Endothelial cell of umbilical vein (primary cell): ENCODE measurements around the gene AKAP13. TPM values are rescaled to one million over a fixed set of nuclear protein-coding genes. Genes with fewer than 3 reads are reported as not detected.

Source experiments
- BruUV-seq: library from RNA; stranded (reverse); fragments of 400-500 nt; replicated peaks from 2 replicates; lab custom pipeline; 2021; lab: Mats Ljungman, UMichigan
- CTCF ChIA-PET: fragments of 300-600, 350-600 bp; sonication (Branson Sonifier 250); formaldehyde crosslinking; loops from one replicate; lab custom pipeline; 2021; ENCODE audit warnings: antibody characterized with exemption, inconsistent platforms; lab: Charles Lee
- POLR2A ChIA-PET: fragments of 300-600, 350-600 bp; sonication (Branson Sonifier 250); formaldehyde crosslinking; loops from one replicate; lab custom pipeline; 2021; ENCODE audit warnings: antibody characterized with exemption, inconsistent platforms; lab: Charles Lee
- DNase-seq: peaks from one replicate; pipeline ENCODE4 v3.0.0-alpha.2; 2011; ENCODE audit warnings: low read depth, low spot score
- FAIRE-seq: peaks from 2 replicates; lab custom pipeline; 2011; peaks lifted over from hg19 to GRCh38; lab: Jason Lieb, UNC
- H2AFZ ChIP-seq: 2 replicates; pipeline ENCODE4 v1.6.0; 2012; ENCODE audit warnings: low read depth, low read length, control low read depth, inconsistent platforms
- H3K27ac ChIP-seq: 2 replicates; pipeline ENCODE4 v1.5.1; 2011; ENCODE audit warnings: low read depth, mild to moderate bottlenecking, control low read depth, low read length, moderate library complexity; ENCODE audit not compliant: insufficient read depth
- H3K27me3 ChIP-seq, 2 experiments: 2 replicates each; pipeline versions ENCODE4 v1.6.0 to v1.6.1; 2011; ENCODE audit warnings: low read length in 2 of 2, mixed read lengths in 1 of 2; ENCODE audit not compliant: control insufficient read depth in 2 of 2, insufficient read depth in 2 of 2
- H3K36me3 ChIP-seq, 2 experiments: 2 replicates in 1 of 2; 3 replicates in 1 of 2; pipeline ENCODE4 v1.5.1; 2011; ENCODE audit warnings: low read length in 2 of 2, mild to moderate bottlenecking in 1 of 2, moderate library complexity in 1 of 2; ENCODE audit not compliant: control insufficient read depth in 2 of 2, insufficient read depth in 2 of 2; ENCODE audit errors: extremely low read depth in 1 of 2
- H3K4me1 ChIP-seq: 3 replicates; pipeline ENCODE4 v1.5.1; 2011; ENCODE audit warnings: mild to moderate bottlenecking, low read length; ENCODE audit not compliant: control insufficient read depth, insufficient read depth; ENCODE audit errors: extremely low read depth
- H3K4me2 ChIP-seq: 2 replicates; pipeline ENCODE4 v1.6.1; 2011; ENCODE audit warnings: low read length, control low read depth, mixed read lengths; ENCODE audit not compliant: insufficient read depth
- H3K4me3 ChIP-seq, 3 experiments: fragments of 200-600 bp in 1 of 3; sonication (generic), shearing (Covaris generic) in 1 of 3; replicated peaks in 1 of 3; 2 replicates each; pipeline ENCODE4 v1.5.1; 2011 to 2016; ENCODE audit warnings: control low read depth in 3 of 3, low read length in 3 of 3, mild to moderate bottlenecking in 2 of 3, inconsistent platforms in 1 of 3, low read depth in 1 of 3, moderate library complexity in 1 of 3; ENCODE audit not compliant: insufficient read depth in 1 of 3
- H3K79me2 ChIP-seq: 2 replicates; pipeline ENCODE4 v1.6.0; 2012; ENCODE audit warnings: low read length, inconsistent platforms; ENCODE audit not compliant: control insufficient read depth, insufficient read depth
- H3K9ac ChIP-seq: replicated peaks from 2 replicates; pipeline ENCODE3; 2011; ENCODE audit warnings: low read length, control low read depth; ENCODE audit not compliant: insufficient read depth; ENCODE audit errors: extremely low read depth
- H3K9me1 ChIP-seq: replicated peaks from 3 replicates; pipeline ENCODE4 v1.6.0; 2011; ENCODE audit warnings: mild to moderate bottlenecking, low read length; ENCODE audit not compliant: control insufficient read depth, insufficient read depth; ENCODE audit errors: extremely low read depth
- H3K9me3 ChIP-seq: replicated peaks from 2 replicates; pipeline ENCODE4 v1.5.1; 2012; ENCODE audit warnings: low read length, inconsistent platforms; ENCODE audit not compliant: control insufficient read depth, insufficient read depth
- H4K20me1 ChIP-seq: replicated peaks from 2 replicates; pipeline ENCODE3; 2011; ENCODE audit warnings: mild to moderate bottlenecking, low read length; ENCODE audit not compliant: control insufficient read depth, insufficient read depth; ENCODE audit errors: extremely low read depth
- FOS ChIP-seq: IDR thresholded peaks from 2 replicates; pipeline ENCODE4 v1.6.1; 2011; ENCODE audit warnings: mild to moderate bottlenecking, low read length, moderate library complexity, borderline replicate concordance; ENCODE audit not compliant: insufficient read depth
- JUN ChIP-seq: IDR thresholded peaks from 2 replicates; pipeline ENCODE4 v1.6.1; 2011; ENCODE audit warnings: borderline replicate concordance, low read depth; ENCODE audit not compliant: insufficient read length, insufficient read depth
- MYC ChIP-seq: IDR thresholded peaks from one replicate; pipeline ENCODE4 v1.6.1; 2011; ENCODE audit warnings: mild to moderate bottlenecking, low read depth, low read length
- POLR2A ChIP-seq: IDR thresholded peaks from 2 replicates; pipeline ENCODE4 v1.6.1; 2012; ENCODE audit warnings: low read depth, mild to moderate bottlenecking, control low read depth, low read length
- POLR2AphosphoS5 ChIP-seq: IDR thresholded peaks from 2 replicates; pipeline ENCODE4 v1.6.1; 2012; ENCODE audit warnings: low read depth, mild to moderate bottlenecking, control low read depth, low read length, moderate library complexity; ENCODE audit not compliant: insufficient read depth
- dilution Hi-C: fragments of 300-500 bp; cut with MboI; formaldehyde crosslinking; loops from one replicate; pipeline ENCODE4 v1.15.0; 2019; ENCODE audit warnings: low sequenced_read_pairs; ENCODE audit not compliant: extremely low pct_ligation_motif_present
- intact Hi-C: fragments of 100-400 bp; cut with micrococcal nuclease; formaldehyde crosslinking; loops from one replicate; pipeline ENCODE4 v1.10.0; 2022
- polyA plus RNA-seq, 4 experiments: library from polyadenylated mRNA; depleted of rRNA in 3 of 4; stranded (reverse) in 3 of 4; unstranded in 1 of 4; fragments of >200 nt; gene quantifications; 2 replicates each; pipeline versions ENCODE4 v1.2.1 to v1.2.3, GENCODE V29; 2011 to 2012; ENCODE audit warnings: missing spikeins in 1 of 4
- total RNA-seq: library from RNA; stranded (reverse); gene quantifications from 2 replicates; pipeline ENCODE4 v1.2.3, GENCODE V29; 2021
- TF ChIP-seq, protein P1 (sequence below): IDR thresholded peaks from 2 replicates; pipeline ENCODE4 v1.6.1; 2011; ENCODE audit not compliant: insufficient read depth, insufficient read length
- TF ChIP-seq, protein P2 (sequence below), 2 donors: IDR thresholded peaks; 1 replicate in 1 of 2; 2 replicates in 1 of 2; pipeline ENCODE4 v1.5.1; 2011; ENCODE audit warnings: low read length in 2 of 2, mild to moderate bottlenecking in 2 of 2, moderate library complexity in 2 of 2, control low read depth in 1 of 2, inconsistent platforms in 1 of 2, low read depth in 1 of 2; ENCODE audit not compliant: insufficient read depth in 1 of 2; ENCODE audit errors: extremely low read depth in 1 of 2

The AKAP13 gene
- total and polyA plus RNA-seq, 2 donors (not counting 3 experiments of a cell fraction or from before 2014, with no cell fraction given): 22.8 to 87.8 TPM

GRCh38 chr15:85379403-85380131 is 836 bp upstream of the AKAP13 start:
- TF ChIP-seq, protein P1, sequence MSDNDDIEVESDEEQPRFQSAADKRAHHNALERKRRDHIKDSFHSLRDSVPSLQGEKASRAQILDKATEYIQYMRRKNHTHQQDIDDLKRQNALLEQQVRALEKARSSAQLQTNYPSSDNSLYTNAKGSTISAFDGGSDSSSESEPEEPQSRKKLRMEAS: no peak
- TF ChIP-seq POLR2AphosphoS5: peak; percentile 1
- TF ChIP-seq MYC: no peak
- DNase-seq: peak; percentile 56
- Histone ChIP-seq H2AFZ (peak overlapping the region; percentile 68), H4K20me1 (no peaks in the 10 kb centered on the region), H3K4me2 (peak overlapping the region; percentile 87), H3K9me1 (no peaks in the 10 kb centered on the region), H3K36me3 (no peaks in the 10 kb centered on the region), H3K4me1 (peaks cover 8% of the 10 kb centered on the region), H3K79me2 (peaks cover 29% of the 10 kb centered on the region), H3K9me3 (no peaks in the 10 kb centered on the region), H3K4me3 (peak overlapping the region; percentile 47 to 72 (median 53)), H3K9ac (peak overlapping the region; percentile 38), H3K27ac (peak overlapping the region; percentile 30), H3K27me3 (no peaks in the 10 kb centered on the region)
- FAIRE-seq: no peak
- POLR2A ChIA-PET: interaction anchor here (0.6 to 1.9 kb wide), 4 partner anchors 23 to 35 kb away, joined by 3 to 13 read pairs (median 8); no protein-coding TSS in a partner anchor
- TSS peak; percentile 70 for BruUV-seq
- intact Hi-C loops: loop anchor here (1.0 to 2.0 kb wide), 5 partner anchors 26 to 99 kb away; no protein-coding TSS in a partner anchor
- CTCF ChIA-PET: interaction anchor here (0.7 to 2.6 kb wide), 9 partner anchors 10 to 351 kb away, joined by 3 to 24 read pairs (median 4); no protein-coding TSS in a partner anchor
- dilution Hi-C loops: no loop called here

DNA sequence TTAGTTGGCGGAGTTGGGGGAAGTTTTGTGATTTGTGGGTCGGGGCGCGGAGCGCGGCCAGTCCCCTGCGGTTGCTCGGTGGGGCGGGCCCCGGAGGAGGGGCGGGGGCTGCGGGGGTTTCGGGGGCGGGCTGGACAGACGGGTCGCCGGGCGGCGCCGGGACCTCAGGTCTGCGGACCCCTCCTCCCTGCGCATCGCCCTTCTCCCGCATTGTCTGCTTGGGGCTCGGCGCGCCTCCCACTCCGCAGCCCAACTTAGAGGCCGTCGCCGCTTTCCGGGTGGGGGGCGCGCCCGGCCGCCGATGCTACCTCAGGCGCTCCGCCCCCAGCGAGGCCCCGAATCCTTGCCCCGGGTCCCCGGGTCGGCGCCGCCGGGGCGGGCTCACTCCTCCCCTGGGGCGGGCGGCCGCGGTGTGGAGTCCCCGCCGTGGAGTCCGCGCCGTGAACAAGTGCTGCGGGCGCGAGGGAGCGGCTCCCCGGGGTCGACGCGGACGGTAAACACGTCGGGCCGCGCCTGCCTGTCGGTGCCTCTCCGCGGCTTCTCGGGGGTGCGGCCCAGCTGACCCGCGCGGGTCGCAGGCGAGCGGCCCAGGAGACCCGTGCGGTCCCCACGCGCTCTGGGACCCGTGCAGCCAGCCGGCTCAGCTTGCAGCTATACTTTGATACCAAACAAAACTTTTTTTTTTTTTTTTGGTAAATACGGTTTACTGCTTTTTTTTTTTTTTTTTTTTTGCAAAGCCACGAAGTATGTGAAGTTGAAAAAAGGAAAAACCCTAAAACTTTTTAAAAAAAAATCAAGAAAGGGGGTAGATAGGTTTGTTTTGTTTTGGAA is 624 bp downstream of the AKAP13 start:
- Histone ChIP-seq H2AFZ (peak overlapping the region; percentile 46), H3K9me3 (no peaks in the 10 kb centered on the region), H3K27ac (peak overlapping the region; percentile 56), H3K36me3 (no peaks in the 10 kb centered on the region), H3K27me3 (no peaks in the 10 kb centered on the region), H3K9ac (peak overlapping the region; percentile 77), H3K79me2 (peaks cover 38% of the 10 kb centered on the region), H3K4me2 (peak overlapping the region; percentile 88), H4K20me1 (no peaks in the 10 kb centered on the region), H3K4me1 (peaks cover 8% of the 10 kb centered on the region), H3K9me1 (no peaks in the 10 kb centered on the region), H3K4me3 (peak overlapping the region; percentile 57 to 79 (median 78))
- POLR2A ChIA-PET: interaction anchor here (0.6 to 2.2 kb wide), 6 partner anchors 15 to 178 kb away, joined by 3 to 13 read pairs (median 6); no protein-coding TSS in a partner anchor
- CTCF ChIA-PET: interaction anchor here (0.6 to 2.6 kb wide), 11 partner anchors 18 to 810 kb away, joined by 3 to 24 read pairs (median 4); no protein-coding TSS in a partner anchor
- intact Hi-C loops (loop anchor here (1.0 to 2.0 kb wide), 5 partner anchors 24 to 98 kb away; no protein-coding TSS in a partner anchor), dilution Hi-C loops (no loop called here)
- FAIRE-seq (no peak), DNase-seq (peak; percentile 54)
- no TSS peak for BruUV-seq
- no peak for TF ChIP-seq POLR2AphosphoS5
- TF ChIP-seq FOS: peak; percentile 6
- no peak for TF ChIP-seq JUN
- TF ChIP-seq, protein P2, sequence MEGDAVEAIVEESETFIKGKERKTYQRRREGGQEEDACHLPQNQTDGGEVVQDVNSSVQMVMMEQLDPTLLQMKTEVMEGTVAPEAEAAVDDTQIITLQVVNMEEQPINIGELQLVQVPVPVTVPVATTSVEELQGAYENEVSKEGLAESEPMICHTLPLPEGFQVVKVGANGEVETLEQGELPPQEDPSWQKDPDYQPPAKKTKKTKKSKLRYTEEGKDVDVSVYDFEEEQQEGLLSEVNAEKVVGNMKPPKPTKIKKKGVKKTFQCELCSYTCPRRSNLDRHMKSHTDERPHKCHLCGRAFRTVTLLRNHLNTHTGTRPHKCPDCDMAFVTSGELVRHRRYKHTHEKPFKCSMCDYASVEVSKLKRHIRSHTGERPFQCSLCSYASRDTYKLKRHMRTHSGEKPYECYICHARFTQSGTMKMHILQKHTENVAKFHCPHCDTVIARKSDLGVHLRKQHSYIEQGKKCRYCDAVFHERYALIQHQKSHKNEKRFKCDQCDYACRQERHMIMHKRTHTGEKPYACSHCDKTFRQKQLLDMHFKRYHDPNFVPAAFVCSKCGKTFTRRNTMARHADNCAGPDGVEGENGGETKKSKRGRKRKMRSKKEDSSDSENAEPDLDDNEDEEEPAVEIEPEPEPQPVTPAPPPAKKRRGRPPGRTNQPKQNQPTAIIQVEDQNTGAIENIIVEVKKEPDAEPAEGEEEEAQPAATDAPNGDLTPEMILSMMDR (IDR thresholded peaks at IDR 0.05; ENCODE audit: extremely low read depth in 1 of 2, insufficient read depth in 1 of 2, low read depth in 1 of 2, low read length in 2 of 2): no peak
- TF ChIP-seq POLR2A: peak; percentile 22
